Inferior parietal cortex (tissue), 1 donor: ENCODE results near the gene C19orf12.
"Not testable (repeated sequence)": the region's sequence is repeated elsewhere in the genome, so short reads cannot be mapped to it uniquely, and the experiment has no call there.

Experiments used
- DNase-seq: peaks from one replicate; pipeline ENCODE4 v3.0.0-alpha.2; 2016; ENCODE audit errors: extremely low spot score

Gene C19orf12

GRCh38 chr19:29677001-29677817 lies 37.9 kb downstream of the C19orf12 start:
- DNase-seq, result no peak

- no peak for DNase-seq
Measured at GRCh38 chr19:29676586-29676985, 38.5 kb downstream of the C19orf12 start.

GRCh38 chr19:29675650-29676186 lies 39.3 kb downstream of the C19orf12 start:
- no peak for DNase-seq

GRCh38 chr19:29675120-29675649 lies 39.9 kb downstream of the C19orf12 start:
- DNase-seq, result no peak

- DNase-seq, result no peak
Measured at GRCh38 chr19:29674374-29675119, 40.5 kb downstream of the C19orf12 start.

- no peak for DNase-seq
Measured at GRCh38 chr19:29673451-29674371, 41.4 kb downstream of the C19orf12 start.

GRCh38 chr19:29672933-29673336 lies 42.1 kb downstream of the C19orf12 start:
- DNase-seq, result no peak

- DNase-seq, result no peak
Measured at GRCh38 chr19:29672319-29672932, 42.6 kb downstream of the C19orf12 start.

- no peak for DNase-seq
Measured at GRCh38 chr19:29671393-29672160, 43.5 kb downstream of the C19orf12 start.

- not testable (repeated sequence) for DNase-seq
Measured at GRCh38 chr19:29671026-29671392, 44.1 kb downstream of the C19orf12 start.

GRCh38 chr19:29670255-29670654 lies 44.8 kb downstream of the C19orf12 start:
- no peak for DNase-seq

- DNase-seq, result no peak
Measured at GRCh38 chr19:29668746-29669609, 46.1 kb downstream of the C19orf12 start.

- DNase-seq, result no peak
Measured at GRCh38 chr19:29667901-29668341, 47.1 kb downstream of the C19orf12 start.

- no peak for DNase-seq
Measured at GRCh38 chr19:29667387-29667783, 47.7 kb downstream of the C19orf12 start.

- DNase-seq, result no peak
Measured at GRCh38 chr19:29666578-29667386, 48.3 kb downstream of the C19orf12 start.

GRCh38 chr19:29665826-29666577 lies 49.1 kb downstream of the C19orf12 start:
- DNase-seq, result no peak

- peak; percentile 84 for DNase-seq
Measured at GRCh38 chr19:29665215-29665825, 49.7 kb downstream of the C19orf12 start, which contains the start of gene PLEKHF1. PLEKHF1 (plus strand) TSS chr19:29665461; CDS start chr19:29673840, 8,379 bp downstream.
